ENCODE measurements around the gene LPAR1.

LPAR1 gene

DNA sequence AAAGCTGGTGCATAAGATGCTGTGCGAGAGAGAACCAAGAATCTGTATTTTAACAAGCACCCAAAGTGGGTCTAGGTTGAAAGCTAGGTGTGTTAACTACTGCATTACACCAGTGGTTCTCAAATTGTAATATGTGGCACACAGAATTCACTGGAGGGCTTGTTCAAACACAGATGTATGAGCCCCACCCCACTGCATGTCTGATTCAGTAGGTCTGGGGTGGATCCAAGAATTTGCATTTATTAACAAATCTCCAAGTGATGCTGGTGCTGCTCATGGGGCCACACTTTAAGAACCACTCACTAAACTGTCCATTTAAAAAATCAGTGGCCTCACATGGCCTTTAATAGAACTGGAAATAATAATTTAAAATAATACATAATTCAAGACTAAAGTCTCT lies 40.4 kb downstream of the LPAR1 start:
- no peak for DNase-seq

- DNase-seq = no peak
Observed at GRCh38 chr9:110996436-110997220, 41.6 kb downstream of the LPAR1 start.

- no peak for DNase-seq
Observed at GRCh38 chr9:110995420-110996340, 42.6 kb downstream of the LPAR1 start.

DNA sequence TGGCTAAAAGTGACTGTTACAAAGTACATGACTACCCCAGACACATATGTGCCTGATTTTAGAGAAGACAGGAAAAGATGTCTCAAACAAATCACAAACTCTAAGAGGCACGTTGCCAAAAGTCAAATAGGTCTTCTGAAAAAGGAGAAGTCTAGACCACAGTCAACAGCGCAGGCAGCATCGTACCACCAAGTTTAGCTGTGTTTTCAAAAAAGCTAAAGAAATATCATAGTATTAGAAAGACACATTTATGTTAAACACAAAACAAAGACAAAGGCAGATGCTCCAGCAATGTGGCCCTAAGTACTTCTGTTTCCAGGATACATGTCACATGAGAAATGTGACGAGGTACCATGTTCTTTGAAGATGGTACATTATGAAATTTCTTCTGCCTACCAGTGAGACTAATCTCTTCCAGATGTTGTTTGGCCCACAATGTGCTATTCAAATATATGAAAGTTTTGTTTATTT lies 43.5 kb downstream of the LPAR1 start:
- no peak for DNase-seq

GRCh38 chr9:110990481-110990880 lies 47.8 kb downstream of the LPAR1 start:
- no peak for DNase-seq

DNA sequence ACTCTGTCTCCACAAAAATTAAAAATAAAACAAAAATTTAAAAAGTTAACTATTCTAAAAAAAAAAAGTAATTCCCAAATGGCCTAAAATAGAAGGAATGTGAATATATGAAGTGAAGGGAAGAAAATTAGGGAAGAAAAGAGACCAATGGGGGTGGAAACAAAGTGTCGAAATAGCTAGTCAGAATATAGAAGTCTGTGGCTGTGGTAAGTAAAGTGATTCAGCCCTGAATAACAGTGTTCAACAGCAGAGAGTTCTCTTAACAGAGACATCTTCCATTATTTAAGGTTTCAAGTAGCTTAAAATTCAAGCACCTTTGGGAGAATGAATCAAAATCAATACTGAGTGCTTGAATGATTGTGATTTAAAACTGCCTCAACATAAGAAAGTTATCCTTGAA lies 51.7 kb downstream of the LPAR1 start:
- DNase-seq = no peak

DNA sequence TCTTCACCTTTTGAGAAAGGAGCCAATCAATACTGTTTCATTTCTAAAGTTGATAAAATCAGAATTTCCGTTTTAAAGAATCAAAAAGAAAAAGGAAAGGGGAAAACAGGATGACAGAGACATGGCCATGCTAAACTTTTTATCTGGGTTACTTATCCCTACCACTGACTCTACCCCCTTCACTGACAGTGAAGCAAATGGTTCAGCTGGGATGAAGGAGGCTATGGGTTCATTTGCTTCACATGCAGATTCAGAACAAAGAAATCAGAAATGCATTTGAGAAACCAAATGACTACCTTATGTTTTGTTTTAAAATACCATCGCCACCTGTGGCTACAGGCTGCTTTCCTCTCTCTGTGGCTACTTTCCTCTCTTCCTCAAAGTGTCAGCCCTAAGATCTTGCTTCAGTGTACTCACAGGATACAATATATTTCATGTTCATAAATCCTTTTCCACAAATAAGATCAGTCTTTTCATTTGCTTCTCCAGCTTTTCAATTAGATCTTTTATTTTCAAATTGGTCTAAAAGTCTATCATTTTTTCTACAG lies 53.3 kb downstream of the LPAR1 start:
- no peak for DNase-seq

DNA sequence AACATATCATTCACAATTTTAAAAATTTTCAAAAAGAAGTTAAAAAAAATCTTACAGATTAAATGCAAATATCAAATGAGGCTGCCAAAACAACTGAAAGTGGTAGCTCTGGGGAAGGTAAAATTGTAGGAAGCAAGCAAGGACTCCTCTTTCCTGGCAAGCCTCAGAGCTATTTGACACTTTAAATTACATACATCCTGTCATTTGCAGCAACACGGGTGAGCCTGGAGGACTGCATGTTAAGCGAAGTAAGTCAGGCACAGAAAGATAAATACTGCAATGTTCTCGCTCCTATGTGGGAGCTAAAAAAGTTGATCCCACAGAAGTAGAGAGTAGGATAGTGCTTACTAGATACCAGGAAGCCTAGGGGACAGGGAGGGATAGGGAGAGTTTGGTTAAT lies 58.0 kb downstream of the LPAR1 start:
- no peak for DNase-seq

DNA sequence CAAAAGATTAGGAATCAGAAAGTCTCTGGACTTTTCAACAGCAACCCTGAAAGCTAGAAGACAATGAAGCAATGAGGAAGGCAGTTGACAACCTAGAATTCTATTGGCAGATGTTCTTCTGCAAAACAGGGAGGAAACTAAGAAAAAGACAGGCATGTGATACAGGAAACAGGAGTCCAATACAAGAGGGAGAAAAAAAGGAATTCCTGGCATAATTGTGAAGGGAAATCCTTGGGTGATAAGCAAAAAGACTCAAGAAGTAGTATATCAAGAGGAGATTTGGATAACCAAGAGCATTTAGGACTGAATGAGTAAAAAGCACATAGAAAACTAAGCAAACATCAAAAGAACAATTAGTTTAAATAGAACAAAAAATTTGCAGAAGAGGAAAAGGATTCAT lies 58.6 kb downstream of the LPAR1 start:
- no peak for DNase-seq

DNA sequence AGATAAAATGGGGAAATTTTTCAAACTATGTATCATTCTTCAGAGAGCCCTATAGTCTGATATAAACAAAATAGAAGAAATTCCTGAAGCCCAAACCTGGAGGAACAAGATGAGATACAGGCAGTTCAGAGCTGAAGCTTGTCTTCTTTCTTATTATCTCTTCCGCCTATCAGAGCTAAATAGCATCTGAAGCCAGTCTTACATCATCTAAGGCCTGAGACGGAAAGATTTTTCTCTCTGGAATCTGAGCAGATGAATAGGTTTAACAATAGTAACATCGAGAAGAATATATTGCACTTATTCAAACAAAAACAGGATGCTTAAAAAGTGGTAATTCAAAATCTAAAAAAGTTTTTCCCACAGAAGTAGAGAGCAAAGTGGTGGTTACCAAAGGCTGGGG lies 59.8 kb downstream of the LPAR1 start:
- DNase-seq = no peak

DNA sequence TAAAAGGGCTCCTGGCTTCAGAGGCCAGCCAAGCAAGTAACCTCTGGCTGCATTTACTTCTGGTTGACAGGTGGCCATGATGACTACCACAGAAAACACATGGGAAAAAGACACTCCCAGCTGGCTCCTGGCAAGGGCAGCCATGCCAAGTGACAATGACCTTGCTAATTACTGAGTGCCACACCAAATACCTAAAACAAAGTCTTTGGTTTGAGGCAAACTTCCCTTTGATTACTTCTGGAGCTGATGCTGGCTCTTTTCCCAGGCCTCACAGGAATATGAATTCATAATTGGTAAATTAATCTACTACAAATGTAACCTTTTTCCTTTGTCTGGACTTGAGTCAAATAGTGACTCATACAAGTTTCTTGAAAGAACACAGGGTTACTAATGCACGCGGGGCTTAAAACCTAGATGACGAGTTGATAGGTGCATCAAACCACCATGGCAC lies 61.0 kb downstream of the LPAR1 start:
- DNase-seq = no peak

DNA sequence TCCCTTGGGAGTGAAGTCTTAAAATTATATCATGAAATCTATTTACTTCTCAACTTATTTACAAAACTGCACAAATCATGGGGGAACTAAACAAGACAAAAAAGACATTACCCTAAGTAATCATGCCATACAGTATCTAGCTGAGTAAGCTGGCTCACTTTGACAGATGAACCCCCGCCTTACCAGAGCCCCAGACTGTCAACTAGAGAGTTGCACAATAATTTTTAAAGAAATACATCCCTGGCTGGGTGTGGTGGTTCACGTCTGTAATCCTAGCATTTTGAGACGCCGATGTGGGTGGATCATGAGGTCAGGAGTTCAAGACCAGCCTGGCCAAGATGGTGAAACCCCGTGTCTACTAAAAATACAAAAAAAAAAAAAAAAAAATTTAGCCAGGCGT lies 62.3 kb downstream of the LPAR1 start:
- no peak for DNase-seq

DNA sequence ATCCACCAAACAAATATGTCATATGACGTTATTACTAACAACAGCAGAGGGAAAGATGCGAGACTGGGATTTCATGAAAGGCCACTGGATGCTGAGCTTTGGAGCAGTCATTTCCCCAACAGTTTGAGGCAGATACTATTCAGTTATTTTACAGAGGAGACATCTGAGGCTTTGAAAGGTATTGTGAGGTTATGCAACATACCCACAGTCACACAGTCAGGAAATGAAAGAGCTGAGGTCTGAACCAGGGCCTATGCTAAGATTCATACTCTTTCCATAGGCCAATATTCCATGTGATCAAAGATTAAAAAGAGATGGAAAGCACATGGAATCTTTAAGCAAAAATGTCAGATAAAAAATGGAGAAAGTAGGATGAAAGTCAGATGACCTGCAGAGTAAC lies 63.0 kb downstream of the LPAR1 start:
- DNase-seq = no peak

- DNase-seq = no peak
Observed at GRCh38 chr9:110971705-110972104, 66.6 kb downstream of the LPAR1 start.

- no peak for DNase-seq
Observed at GRCh38 chr9:110971234-110971633, 67.0 kb downstream of the LPAR1 start.

- no peak for DNase-seq
Observed at GRCh38 chr9:110969971-110970386, 68.3 kb downstream of the LPAR1 start.

GRCh38 chr9:110968096-110968495 lies 70.2 kb downstream of the LPAR1 start:
- no peak for DNase-seq

DNA sequence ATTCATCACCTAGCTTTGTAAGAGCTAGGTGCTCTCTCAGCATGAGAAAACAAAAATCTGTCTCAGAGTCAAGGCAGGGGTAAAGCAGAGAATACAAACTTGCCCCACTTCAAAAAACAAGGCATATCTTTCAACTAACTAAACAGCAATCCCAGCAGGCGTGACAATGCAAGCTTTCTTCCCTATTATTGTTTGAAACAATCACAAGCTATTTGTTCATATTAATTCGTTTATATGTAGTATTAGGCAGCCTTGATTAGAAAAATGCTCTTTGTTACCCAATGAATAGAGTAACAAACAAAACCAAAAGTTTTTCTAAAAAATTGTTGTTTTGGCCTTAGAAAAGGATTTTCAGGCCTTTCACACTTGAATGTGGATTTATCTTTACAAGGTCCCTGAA lies 71.1 kb downstream of the LPAR1 start:
- DNase-seq = no peak

GRCh38 chr9:110960288-110960687 lies 78.0 kb downstream of the LPAR1 start:
- no peak for DNase-seq

DNA sequence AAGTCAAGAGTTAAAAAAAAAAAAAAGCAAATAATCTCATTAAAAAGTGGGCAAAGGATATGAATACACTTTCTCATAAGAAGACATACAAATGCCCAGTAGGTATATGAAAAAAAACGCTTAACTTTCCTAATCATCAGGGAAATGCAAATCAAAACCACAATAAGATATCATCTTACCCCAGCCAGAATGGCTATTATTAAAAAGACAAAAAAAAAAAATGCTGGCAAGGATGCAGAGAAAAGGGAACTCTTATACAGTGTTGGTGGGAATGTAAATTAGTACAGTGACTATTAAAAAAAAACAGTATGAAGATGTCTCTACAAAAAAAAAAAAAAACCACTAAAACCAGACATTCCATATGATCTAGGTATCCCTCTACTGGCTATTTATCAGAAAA lies 79.4 kb downstream of the LPAR1 start:
- DNase-seq = no peak

DNA sequence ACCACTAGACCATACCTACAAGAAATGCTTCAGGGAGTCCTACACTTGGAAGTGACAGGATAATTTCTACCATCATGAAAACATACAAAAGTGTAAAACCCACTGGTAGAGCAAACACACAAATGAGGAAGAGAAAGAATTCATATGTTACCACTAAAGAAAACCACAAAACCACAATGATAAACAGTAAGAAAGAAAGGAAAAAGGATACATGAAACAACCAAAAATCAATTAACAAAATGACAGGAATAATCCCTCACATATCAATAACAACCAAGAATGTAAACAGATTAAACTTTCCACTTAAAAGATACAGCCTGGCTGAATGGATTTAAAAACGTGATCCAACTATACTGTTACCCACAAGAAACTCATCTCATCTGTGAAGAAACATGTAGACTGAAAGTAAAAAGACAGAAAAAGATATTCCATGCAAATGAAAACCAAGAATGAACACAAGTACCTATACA lies 83.4 kb downstream of the LPAR1 start:
- no peak for DNase-seq

GRCh38 chr9:110952540-110952859 lies 85.8 kb downstream of the LPAR1 start:
- no peak for DNase-seq

- DNase-seq = no peak
Observed at GRCh38 chr9:110951805-110952539, 86.3 kb downstream of the LPAR1 start.

Measured in NK-92 treated with Interleukin-12 subunit alpha and Interleukin-12 subunit beta, amount 100 ng/mL, for 24 hours (cell line).